H1 (cell line): ENCODE measurements around the gene GGCX. TPM values are rescaled to one million over a fixed set of nuclear protein-coding genes. Genes with fewer than 3 reads are reported as not detected.
A peak's percentile ranks its signal among the peaks of the same experiment; 100 is the strongest.
"Not testable (repeated sequence)": the region's sequence is repeated elsewhere in the genome, so short reads cannot be mapped to it uniquely, and the experiment has no call there.

Experiments
- CTCF ChIA-PET: fragments of 300-600 bp; sonication (Branson Sonifier 250); formaldehyde crosslinking; loops from one replicate; lab custom pipeline; 2021; ENCODE audit not compliant: partially characterized antibody; lab: Charles Lee
- POLR2A ChIA-PET: fragments of 300-600 bp; sonication (Branson Sonifier 250); formaldehyde crosslinking; loops from one replicate; lab custom pipeline; 2021; ENCODE audit warnings: inconsistent platforms; ENCODE audit not compliant: partially characterized antibody; lab: Charles Lee
- DNase-seq, 2 experiments: peaks; one replicate each; pipeline versions ENCODE4 v3.0.0 to v3.0.0-alpha.2; 2010 to 2022; ENCODE audit warnings: low spot score in 2 of 2, low read depth in 1 of 2, mixed read lengths in 1 of 2
- FAIRE-seq: peaks from 2 replicates; lab custom pipeline; 2011; peaks lifted over from hg19 to GRCh38; lab: Jason Lieb, UNC
- H2AFZ ChIP-seq: 2 replicates; pipeline ENCODE4 v1.8.1; 2012; ENCODE audit warnings: low read length, inconsistent platforms
- H2AK5ac ChIP-seq: 2 replicates; pipeline ENCODE4 v1.6.1; 2013; ENCODE audit warnings: low read depth, low read length
- H2BK120ac ChIP-seq: replicated peaks from 2 replicates; pipeline ENCODE3; 2013; ENCODE audit warnings: low read depth, low read length, inconsistent platforms
- H2BK12ac ChIP-seq: 2 replicates; pipeline ENCODE4 v1.6.1; 2013; ENCODE audit warnings: low read depth, low read length
- H2BK15ac ChIP-seq: 2 replicates; pipeline ENCODE4 v1.6.1; 2013; ENCODE audit warnings: low read length
- H2BK20ac ChIP-seq: 2 replicates; pipeline ENCODE4 v1.6.1; 2013; ENCODE audit warnings: low read length
- H2BK5ac ChIP-seq: 2 replicates; pipeline ENCODE4 v1.6.1; 2013; ENCODE audit warnings: low read depth, low read length
- H3K14ac ChIP-seq: 2 replicates; pipeline ENCODE4 v1.6.1; 2013; ENCODE audit warnings: inconsistent platforms; ENCODE audit not compliant: insufficient read length
- H3K18ac ChIP-seq: 2 replicates; pipeline ENCODE4 v1.6.1; 2013; ENCODE audit warnings: low read length; ENCODE audit errors: extremely low read depth
- H3K23ac ChIP-seq: 2 replicates; pipeline ENCODE4 v1.6.1; 2013; ENCODE audit warnings: inconsistent platforms; ENCODE audit not compliant: insufficient read length
- H3K23me2 ChIP-seq: 2 replicates; pipeline ENCODE4 v1.6.1; 2013; ENCODE audit warnings: low read depth, low read length
- H3K27ac ChIP-seq: 2 replicates; pipeline ENCODE4 v1.6.1; 2011; ENCODE audit warnings: low read depth, low read length, inconsistent platforms
- H3K27me3 ChIP-seq, 4 experiments: replicated peaks in 1 of 4; 1 replicate in 1 of 4; 2 replicates in 3 of 4; pipeline versions ENCODE4 v1.6.1 to v1.8.1; 2011 to 2013; ENCODE audit warnings: low read length in 3 of 4, mild to moderate bottlenecking in 3 of 4, inconsistent platforms in 2 of 4, mixed read lengths in 2 of 4, moderate library complexity in 1 of 4; ENCODE audit not compliant: control insufficient read depth in 3 of 4, insufficient read depth in 3 of 4; ENCODE audit errors: extremely low read depth in 1 of 4
- H3K36me3 ChIP-seq, 4 experiments: 2 replicates each; pipeline versions ENCODE4 v1.6.1 to v1.8.1; 2011 to 2013; ENCODE audit warnings: mild to moderate bottlenecking in 4 of 4, low read length in 3 of 4, moderate library complexity in 2 of 4, control low read depth in 1 of 4, inconsistent platforms in 1 of 4; ENCODE audit not compliant: insufficient read depth in 4 of 4, control insufficient read depth in 2 of 4
- H3K4ac ChIP-seq: replicated peaks from 2 replicates; pipeline ENCODE3; 2013; ENCODE audit warnings: low read length, low read depth, mixed read lengths, inconsistent platforms; ENCODE audit not compliant: insufficient read length
- H3K4me1 ChIP-seq, 4 experiments: replicated peaks in 1 of 4; 1 replicate in 1 of 4; 2 replicates in 3 of 4; pipeline versions ENCODE4 v1.6.1 to v1.8.1; 2011 to 2013; ENCODE audit warnings: low read length in 3 of 4, inconsistent platforms in 2 of 4, mixed read lengths in 1 of 4; ENCODE audit not compliant: insufficient read depth in 4 of 4, control insufficient read depth in 3 of 4
- H3K4me2 ChIP-seq, 2 experiments: 2 replicates each; pipeline versions ENCODE4 v1.6.1 to v1.8.1; 2011 to 2013; ENCODE audit warnings: low read depth in 2 of 2, low read length in 2 of 2, control low read depth in 1 of 2, inconsistent platforms in 1 of 2, mild to moderate bottlenecking in 1 of 2; ENCODE audit not compliant: insufficient read depth in 1 of 2
- H3K4me3 ChIP-seq, 4 experiments: fragments of 200-600, 300-600 bp in 1 of 4; sonication (generic), shearing (Covaris generic), sonication (Bioruptor Twin) in 1 of 4; 2 replicates each; pipeline versions ENCODE4 v1.5.1 to v1.8.1; 2011 to 2016; ENCODE audit warnings: low read length in 4 of 4, low read depth in 3 of 4, control low read depth in 2 of 4, inconsistent platforms in 2 of 4, mild to moderate bottlenecking in 2 of 4, mixed read lengths in 1 of 4, moderate library complexity in 1 of 4; ENCODE audit not compliant: insufficient read depth in 2 of 4; ENCODE audit errors: extremely low read depth in 1 of 4
- H3K56ac ChIP-seq: replicated peaks from 2 replicates; pipeline ENCODE3; 2013; ENCODE audit warnings: low read depth, mild to moderate bottlenecking, mixed read lengths, low read length, inconsistent platforms; ENCODE audit not compliant: insufficient read length
- H3K79me1 ChIP-seq: 2 replicates; pipeline ENCODE4 v1.6.1; 2013; ENCODE audit warnings: low read depth, low read length, control low read depth
- H3K79me2 ChIP-seq, 2 experiments: 2 replicates each; pipeline versions ENCODE4 v1.6.1 to v1.8.1; 2012 to 2013; ENCODE audit warnings: low read length in 2 of 2, mild to moderate bottlenecking in 2 of 2, inconsistent platforms in 1 of 2; ENCODE audit not compliant: insufficient read depth in 2 of 2, control insufficient read depth in 1 of 2
- H3K9ac ChIP-seq, 4 experiments: replicated peaks in 1 of 4; 1 replicate in 1 of 4; 2 replicates in 3 of 4; pipeline versions ENCODE4 v1.6.1 to v1.8.1; 2011 to 2013; ENCODE audit warnings: low read depth in 3 of 4, low read length in 3 of 4, control low read depth in 2 of 4, mild to moderate bottlenecking in 2 of 4, moderate library complexity in 2 of 4, inconsistent platforms in 1 of 4; ENCODE audit errors: extremely low read depth in 1 of 4
- H3K9me3 ChIP-seq, 2 experiments: 2 replicates each; pipeline versions ENCODE4 v1.6.1 to v1.8.1; 2012 to 2013; ENCODE audit warnings: mild to moderate bottlenecking in 2 of 2, moderate library complexity in 2 of 2, control low read depth in 1 of 2, inconsistent platforms in 1 of 2, low read depth in 1 of 2, low read length in 1 of 2, mixed read lengths in 1 of 2; ENCODE audit not compliant: insufficient read depth in 2 of 2
- H4K20me1 ChIP-seq, 2 experiments: replicated peaks in 1 of 2; 2 replicates each; pipeline versions ENCODE3 to v1.8.1; 2011 to 2013; ENCODE audit warnings: inconsistent platforms in 2 of 2, low read length in 2 of 2, mild to moderate bottlenecking in 1 of 2; ENCODE audit not compliant: insufficient read depth in 2 of 2, control insufficient read depth in 1 of 2
- H4K5ac ChIP-seq: 2 replicates; pipeline ENCODE4 v1.6.1; 2013; ENCODE audit warnings: low read length, low read depth, mixed read lengths, inconsistent platforms; ENCODE audit not compliant: insufficient read length
- H4K8ac ChIP-seq: 2 replicates; pipeline ENCODE4 v1.8.0; 2013; ENCODE audit warnings: mild to moderate bottlenecking, moderate library complexity, low read length, inconsistent platforms; ENCODE audit not compliant: insufficient read depth; ENCODE audit errors: extremely low read depth
- H4K91ac ChIP-seq: replicated peaks from 2 replicates; pipeline ENCODE3; 2013; ENCODE audit warnings: low read length, mixed read lengths, inconsistent platforms; ENCODE audit not compliant: insufficient read length
- POLR2A ChIP-seq, 2 experiments: IDR thresholded peaks; 1 replicate in 1 of 2; 2 replicates in 1 of 2; pipeline ENCODE4 v1.6.1; 2011; ENCODE audit warnings: low read depth in 2 of 2, low read length in 2 of 2, mild to moderate bottlenecking in 2 of 2; ENCODE audit errors: control extremely low read depth in 1 of 2
- WGBS, 2 experiments: shearing (Covaris generic) in 1 of 2; methylation state at CpG; one replicate each; pipeline versions ENCODE4 v1.1.6 to v1.1.7; 2013 to 2015; ENCODE audit warnings: low lambda C conversion rate in 2 of 2, mixed read lengths in 2 of 2, inconsistent platforms in 1 of 2, low coverage in 1 of 2, missing lambda C conversion rate in 1 of 2; ENCODE audit not compliant: insufficient replicate concordance in 2 of 2, insufficient coverage in 1 of 2, insufficient read length in 1 of 2; ENCODE audit errors: extremely low coverage in 1 of 2, missing lambda C conversion rate in 1 of 2; 5-methylcytosine and 5-hydroxymethylcytosine counted together
- polyA plus RNA-seq, 7 experiments: library from polyadenylated mRNA; depleted of rRNA in 3 of 7; stranded (reverse) in 5 of 7; unstranded in 2 of 7; fragments of >200 nt in 5 of 7; fragments of 200-250 nt in 2 of 7; gene quantifications; 1 replicate in 5 of 7; 2 replicates in 1 of 7; 4 replicates in 1 of 7; pipeline versions ENCODE4 v1.2.1 to v1.2.3, GENCODE V29; 2011 to 2013; ENCODE audit warnings: missing spikeins in 2 of 7, mixed read lengths in 2 of 7
- total RNA-seq: library from RNA; stranded (reverse); fragmentation: NEBNext Ultra II Directional; extraction: Animal tissue kit (Norgen Biotek cat#: 25700); gene quantifications from 2 replicates; pipeline ENCODE4 v1.2.1, GENCODE V29; 2021

The GGCX gene
- total and polyA plus RNA-seq, 2 of the 8 experiments (the other 6 are each of a cell fraction or from before 2014, with no cell fraction given), result 29.4 to 33.8 TPM

DNA sequence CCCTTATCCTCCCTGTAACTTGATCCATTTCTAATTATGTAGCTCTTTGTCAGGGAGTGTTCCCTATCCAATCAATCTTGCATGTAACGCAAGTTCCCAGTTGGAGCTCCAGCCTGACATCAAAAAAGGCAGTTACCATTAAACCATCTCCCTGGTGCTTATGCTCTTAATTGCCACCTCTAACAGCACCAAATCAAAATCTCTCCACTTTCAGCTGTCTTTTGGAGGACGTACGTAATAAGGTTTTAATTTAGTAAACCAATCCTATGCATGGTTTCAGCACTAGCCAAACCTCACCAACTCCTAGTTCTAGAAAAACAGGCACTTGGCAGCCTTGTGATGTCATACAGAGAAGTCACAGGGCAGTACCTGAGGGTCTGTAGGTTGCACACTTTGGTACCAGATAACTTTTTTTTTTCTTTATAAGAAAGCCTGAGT is 17.0 kb downstream of the GGCX start:
- not testable (repeated sequence) for H4K91ac ChIP-seq, H3K14ac ChIP-seq, DNase-seq, H3K9me3 ChIP-seq, H3K79me1 ChIP-seq, H3K27me3 ChIP-seq, H2AK5ac ChIP-seq, FAIRE-seq, H3K9ac ChIP-seq, H3K56ac ChIP-seq, H3K27ac ChIP-seq, H2BK20ac ChIP-seq, H2AFZ ChIP-seq, H4K8ac ChIP-seq, H3K23ac ChIP-seq, H3K4me2 ChIP-seq, H3K18ac ChIP-seq, H3K4ac ChIP-seq, H2BK5ac ChIP-seq, H4K5ac ChIP-seq, H3K23me2 ChIP-seq, H2BK120ac ChIP-seq, H3K4me1 ChIP-seq, H2BK12ac ChIP-seq, H3K4me3 ChIP-seq, H2BK15ac ChIP-seq
- 88% methylated on average over 3 of the region's 3 CpGs; no CpG with 5 or more reads in 1 of the 2 experiments for WGBS, 2 experiments
- H4K20me1 ChIP-seq, result peaks cover 25 to 32% of the 10 kb centered on the region in 2 experiments
- H3K79me2 ChIP-seq, result peaks cover 26 to 36% of the 10 kb centered on the region in 2 experiments
- ChIA-PET POLR2A (interaction anchor here (0.8 to 38.6 kb wide), 18 partner anchors 3 to 198 kb away, joined by 3 to 1889 read pairs (median 4); partner anchors contain the start of genes CAPG, ELMOD3, GGCX and MAT2A), CTCF (interaction anchor here (0.8 to 7.3 kb wide), 5 partner anchors 8 to 154 kb away, joined by 3 to 67 read pairs (median 23); partner anchors contain the start of gene SH2D6)
- peak; percentile 31 to 52; a peak in 2 of 3 replicates for TF ChIP-seq POLR2A (IDR thresholded peaks at IDR 0.05; ENCODE audit: control extremely low read depth in 1 of 2, low read depth in 2 of 2, low read length in 2 of 2)
- peaks cover 33 to 67% (median 44%) of the 10 kb centered on the region in 4 experiments for H3K36me3 ChIP-seq
